Measurements from ENCODE around the gene GALNT17. TPM values are rescaled to one million over a fixed set of nuclear protein-coding genes. Genes with fewer than 3 reads are reported as not detected.

GALNT17 gene
- total RNA-seq, 1 donor from 2014 or later, result 3.9 TPM

DNA sequence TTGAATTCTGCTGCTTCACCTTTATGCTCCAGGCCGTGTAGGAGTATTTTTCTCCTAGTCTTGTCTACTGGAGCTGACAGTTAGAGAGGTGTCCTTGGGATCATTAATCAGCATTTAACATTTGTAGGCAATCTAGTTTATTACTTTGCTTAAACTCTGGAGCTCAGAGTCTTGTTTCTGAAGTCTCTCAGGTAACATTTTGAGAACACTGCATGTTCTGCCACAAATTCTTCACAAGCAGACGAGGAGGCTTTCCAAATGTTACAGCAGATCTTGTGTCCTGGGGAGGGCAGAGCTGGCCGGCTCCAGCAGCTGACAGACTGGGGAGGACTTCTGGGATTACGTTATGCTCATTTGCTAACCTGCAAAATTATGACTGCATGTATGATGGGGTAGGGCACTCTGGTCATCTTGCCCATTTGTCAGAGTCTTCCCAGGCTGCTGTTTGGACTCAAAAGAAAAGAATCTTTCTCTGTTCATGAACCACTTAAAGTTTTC lies 50.5 kb downstream of the GALNT17 start:
- H3K27ac Mint-ChIP-seq, result no peak overlapping the region
- H3K4me1 Mint-ChIP-seq (ENCODE audit: low read depth), result no peaks in the 10 kb centered on the region
- peaks cover 6% of the 10 kb centered on the region for H3K9me3 Mint-ChIP-seq (ENCODE audit: low read depth)
- no peak for DNase-seq (ENCODE audit: low spot score, unreplicated experiment)
- no peak for TF ChIP-seq CTCF (IDR thresholded peaks at IDR 0.05; ENCODE audit: unreplicated experiment)
- H3K4me3 Mint-ChIP-seq (ENCODE audit: low read depth), result no peak overlapping the region
- H3K36me3 Mint-ChIP-seq (ENCODE audit: insufficient read depth), result no peaks in the 10 kb centered on the region
- H3K27me3 Mint-ChIP-seq, result no peaks in the 10 kb centered on the region

DNA sequence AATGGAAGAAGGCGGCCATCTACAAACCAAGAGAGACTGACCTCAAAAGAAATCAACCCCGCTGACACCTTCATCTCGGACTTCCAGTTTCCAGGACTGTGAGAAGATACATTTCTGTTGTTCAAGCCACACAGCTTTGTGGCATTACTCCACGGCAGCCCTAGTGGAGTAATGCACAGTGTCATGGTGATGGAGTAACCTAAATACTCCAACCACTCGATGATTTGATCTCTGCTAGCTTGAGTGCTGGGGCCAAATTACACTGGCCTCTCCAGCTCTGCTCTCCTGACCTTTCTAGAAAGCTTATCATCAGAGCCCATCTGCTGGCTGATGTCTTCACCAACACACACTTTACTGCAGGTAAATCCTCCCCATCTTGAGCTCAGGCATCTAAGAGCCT lies 52.2 kb downstream of the GALNT17 start:
- peaks cover 9% of the 10 kb centered on the region for H3K9me3 Mint-ChIP-seq (ENCODE audit: low read depth)
- H3K4me1 Mint-ChIP-seq (ENCODE audit: low read depth), result no peaks in the 10 kb centered on the region
- DNase-seq (ENCODE audit: low spot score, unreplicated experiment), result no peak
- H3K36me3 Mint-ChIP-seq (ENCODE audit: insufficient read depth), result no peaks in the 10 kb centered on the region
- no peaks in the 10 kb centered on the region for H3K27me3 Mint-ChIP-seq
- TF ChIP-seq CTCF (IDR thresholded peaks at IDR 0.05; ENCODE audit: unreplicated experiment), result no peak
- no peak overlapping the region for H3K27ac Mint-ChIP-seq
- no peak overlapping the region for H3K4me3 Mint-ChIP-seq (ENCODE audit: low read depth)

- TF ChIP-seq CTCF (IDR thresholded peaks at IDR 0.05; ENCODE audit: unreplicated experiment), result no peak
- no peak for DNase-seq (ENCODE audit: low spot score, unreplicated experiment)
- H3K27ac Mint-ChIP-seq, result no peak overlapping the region
- no peaks in the 10 kb centered on the region for H3K4me1 Mint-ChIP-seq (ENCODE audit: low read depth)
- peaks cover 14% of the 10 kb centered on the region for H3K9me3 Mint-ChIP-seq (ENCODE audit: low read depth)
- no peak overlapping the region for H3K4me3 Mint-ChIP-seq (ENCODE audit: low read depth)
- peaks cover 3% of the 10 kb centered on the region for H3K36me3 Mint-ChIP-seq (ENCODE audit: insufficient read depth)
- H3K27me3 Mint-ChIP-seq, result no peaks in the 10 kb centered on the region
Measured at GRCh38 chr7:71184609-71185008, 52.7 kb downstream of the GALNT17 start.

- no peak for TF ChIP-seq CTCF (IDR thresholded peaks at IDR 0.05; ENCODE audit: unreplicated experiment)
- H3K4me3 Mint-ChIP-seq (ENCODE audit: low read depth), result no peak overlapping the region
- peaks cover 4% of the 10 kb centered on the region for H3K36me3 Mint-ChIP-seq (ENCODE audit: insufficient read depth)
Measured at GRCh38 chr7:71186535-71187057, 54.7 kb downstream of the GALNT17 start.

DNA sequence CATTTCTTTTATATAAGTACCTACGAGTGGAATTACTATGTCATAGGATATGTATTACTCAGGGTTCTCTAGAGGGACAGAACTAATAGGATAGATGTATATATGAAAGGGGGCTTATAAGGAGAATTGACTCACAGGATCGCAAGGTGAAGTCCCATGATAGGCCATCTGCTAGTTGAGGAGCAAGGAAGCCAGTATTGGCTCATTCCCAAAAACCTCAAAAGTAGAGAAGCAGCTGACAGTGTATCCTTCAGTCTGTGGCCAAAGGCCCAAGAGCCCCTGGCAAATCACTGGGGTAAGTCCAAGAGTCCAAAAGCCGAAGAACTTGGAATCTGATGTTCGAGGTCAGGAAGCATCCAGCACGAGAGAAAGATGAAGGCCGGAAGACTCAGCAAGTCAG lies 59.8 kb downstream of the GALNT17 start:
- Mint-ChIP-seq H3K4me3 (ENCODE audit: low read depth) (no peak overlapping the region), H3K36me3 (ENCODE audit: insufficient read depth) (peaks cover 4% of the 10 kb centered on the region), H3K27ac (no peak overlapping the region), H3K27me3 (no peaks in the 10 kb centered on the region), H3K4me1 (ENCODE audit: low read depth) (no peaks in the 10 kb centered on the region), H3K9me3 (ENCODE audit: low read depth) (peaks cover 14% of the 10 kb centered on the region)
- DNase-seq (ENCODE audit: low spot score, unreplicated experiment), result no peak
- TF ChIP-seq CTCF (IDR thresholded peaks at IDR 0.05; ENCODE audit: unreplicated experiment), result no peak

More at GRCh38 chr7:71186535-71187057, 54.7 kb downstream of the GALNT17 start:
- peaks cover 14% of the 10 kb centered on the region for H3K9me3 Mint-ChIP-seq (ENCODE audit: low read depth)
- no peaks in the 10 kb centered on the region for H3K4me1 Mint-ChIP-seq (ENCODE audit: low read depth)
- H3K27ac Mint-ChIP-seq, result no peak overlapping the region
- DNase-seq (ENCODE audit: low spot score, unreplicated experiment), result no peak
- H3K27me3 Mint-ChIP-seq, result no peaks in the 10 kb centered on the region

All from progenitor cell of endocrine pancreas (in vitro differentiated cells).